ENCODE measurements around the gene BCL2L2.

BCL2L2 gene

DNA sequence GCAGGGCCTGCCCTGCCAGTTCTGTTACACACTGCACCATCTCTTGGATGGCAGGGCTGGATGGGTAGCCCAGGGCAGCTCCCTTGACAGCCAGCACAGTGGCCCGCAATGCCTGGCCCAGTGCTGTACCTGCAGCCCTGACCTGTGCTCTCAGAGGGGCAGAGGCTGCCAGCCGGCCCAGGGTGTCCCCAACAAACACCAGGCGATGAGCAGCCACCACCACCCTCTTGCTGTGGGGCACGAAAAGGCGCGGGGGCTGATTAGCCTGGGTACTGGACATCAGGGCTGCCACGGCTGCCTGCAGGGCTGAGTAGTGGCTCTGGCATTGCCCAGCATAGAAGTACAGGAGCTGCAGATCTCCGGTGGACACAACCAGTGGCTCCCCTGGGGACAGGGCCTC is 50.6 kb downstream of the BCL2L2 start:
- DNase-seq: no peak
- Histone ChIP-seq H3K4me3 (ENCODE audit: low read depth, low read length) (no peak overlapping the region), H3K36me3 (no peaks in the 10 kb centered on the region), H3K27me3 (no peaks in the 10 kb centered on the region), H3K4me1 (no peaks in the 10 kb centered on the region), H3K9me3 (no peaks in the 10 kb centered on the region)
- TF ChIP-seq, protein P1, sequence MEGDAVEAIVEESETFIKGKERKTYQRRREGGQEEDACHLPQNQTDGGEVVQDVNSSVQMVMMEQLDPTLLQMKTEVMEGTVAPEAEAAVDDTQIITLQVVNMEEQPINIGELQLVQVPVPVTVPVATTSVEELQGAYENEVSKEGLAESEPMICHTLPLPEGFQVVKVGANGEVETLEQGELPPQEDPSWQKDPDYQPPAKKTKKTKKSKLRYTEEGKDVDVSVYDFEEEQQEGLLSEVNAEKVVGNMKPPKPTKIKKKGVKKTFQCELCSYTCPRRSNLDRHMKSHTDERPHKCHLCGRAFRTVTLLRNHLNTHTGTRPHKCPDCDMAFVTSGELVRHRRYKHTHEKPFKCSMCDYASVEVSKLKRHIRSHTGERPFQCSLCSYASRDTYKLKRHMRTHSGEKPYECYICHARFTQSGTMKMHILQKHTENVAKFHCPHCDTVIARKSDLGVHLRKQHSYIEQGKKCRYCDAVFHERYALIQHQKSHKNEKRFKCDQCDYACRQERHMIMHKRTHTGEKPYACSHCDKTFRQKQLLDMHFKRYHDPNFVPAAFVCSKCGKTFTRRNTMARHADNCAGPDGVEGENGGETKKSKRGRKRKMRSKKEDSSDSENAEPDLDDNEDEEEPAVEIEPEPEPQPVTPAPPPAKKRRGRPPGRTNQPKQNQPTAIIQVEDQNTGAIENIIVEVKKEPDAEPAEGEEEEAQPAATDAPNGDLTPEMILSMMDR (IDR thresholded peaks at IDR 0.05; ENCODE audit: low read depth, low read length): no peak

DNA sequence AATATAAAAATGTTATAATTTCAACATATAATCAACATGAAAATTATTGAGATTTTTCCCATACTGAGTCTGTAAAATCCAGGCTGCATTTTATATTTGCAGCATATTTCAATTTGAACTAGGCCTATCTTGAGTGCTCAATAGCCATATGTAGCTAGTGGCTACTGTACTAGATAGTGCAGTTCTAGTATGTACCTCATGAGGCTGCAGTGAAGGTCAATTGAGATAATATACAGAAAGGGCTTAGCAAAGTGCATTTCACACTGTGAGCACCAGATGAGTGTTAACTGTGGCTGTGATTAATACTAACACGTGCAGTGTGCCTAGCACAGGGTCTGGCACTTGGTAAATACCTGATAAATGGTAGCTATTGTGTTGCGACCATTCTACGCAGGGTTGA is 51.4 kb downstream of the BCL2L2 start:
- Histone ChIP-seq H3K36me3 (no peaks in the 10 kb centered on the region), H3K27me3 (no peaks in the 10 kb centered on the region), H3K9me3 (no peaks in the 10 kb centered on the region), H3K4me3 (ENCODE audit: low read depth, low read length) (no peak overlapping the region), H3K4me1 (no peaks in the 10 kb centered on the region)
- no peak for DNase-seq
- TF ChIP-seq, protein P1 (IDR thresholded peaks at IDR 0.05; ENCODE audit: low read depth, low read length): no peak

DNA sequence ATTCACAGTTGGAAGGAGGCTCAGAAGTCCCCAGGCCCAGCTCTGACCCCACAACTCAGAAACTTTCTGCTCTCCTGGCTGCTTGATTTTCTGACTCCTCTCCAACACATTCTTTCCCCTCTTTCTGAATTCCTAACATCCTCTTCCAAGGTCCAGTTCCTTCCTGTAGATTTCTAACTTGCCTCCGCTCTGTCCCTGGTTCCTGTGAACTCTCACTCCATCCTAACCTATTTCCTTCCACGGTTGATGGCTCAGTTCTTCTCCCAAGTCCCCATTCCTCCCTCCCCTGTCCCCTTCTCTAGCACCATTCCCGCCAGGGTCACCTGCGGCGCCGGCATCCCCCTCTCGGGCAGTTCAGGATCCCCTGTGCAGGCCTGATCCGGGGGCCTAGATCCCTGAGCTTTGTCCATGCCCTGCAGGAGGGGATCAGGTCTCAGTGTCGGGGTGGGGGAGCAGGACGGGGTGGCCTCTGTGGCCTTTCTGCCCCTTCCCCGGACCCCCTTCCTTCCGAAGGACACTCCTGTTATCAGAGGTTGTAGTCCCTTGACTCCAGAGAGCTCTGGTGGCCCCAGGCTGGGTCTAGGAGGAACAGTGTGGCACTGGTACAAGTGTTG is 52.0 kb downstream of the BCL2L2 start:
- Histone ChIP-seq H3K9me3 (no peaks in the 10 kb centered on the region), H3K4me1 (no peaks in the 10 kb centered on the region), H3K27me3 (no peaks in the 10 kb centered on the region), H3K36me3 (no peaks in the 10 kb centered on the region), H3K4me3 (ENCODE audit: low read depth, low read length) (no peak overlapping the region)
- DNase-seq: no peak
- TF ChIP-seq, protein P1 (IDR thresholded peaks at IDR 0.05; ENCODE audit: low read depth, low read length): no peak

DNA sequence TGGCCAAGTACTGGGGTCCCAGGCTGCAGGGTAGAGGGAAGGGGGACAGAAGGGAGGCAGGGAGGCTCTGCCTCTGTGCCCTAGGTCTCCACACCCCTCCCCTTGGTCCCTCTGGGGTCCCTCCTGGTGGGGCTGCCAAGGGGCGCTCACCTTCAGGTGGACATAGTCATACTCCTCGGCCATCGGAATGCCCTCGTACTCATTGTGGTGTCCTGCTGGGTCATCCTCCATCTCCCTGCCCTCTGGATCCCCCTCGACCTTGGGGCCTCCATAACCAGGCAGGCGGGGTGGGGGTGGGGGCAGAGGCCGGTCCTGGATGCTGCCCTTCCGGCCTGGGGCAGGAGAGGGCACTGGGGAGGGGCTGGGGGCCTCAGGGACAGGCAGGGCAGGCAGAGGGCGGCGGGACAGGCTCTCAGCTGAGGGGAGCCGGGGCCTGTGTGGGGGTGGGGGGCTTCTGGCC is 52.6 kb downstream of the BCL2L2 start:
- TF ChIP-seq, protein P1 (IDR thresholded peaks at IDR 0.05; ENCODE audit: low read depth, low read length): no peak

DNA sequence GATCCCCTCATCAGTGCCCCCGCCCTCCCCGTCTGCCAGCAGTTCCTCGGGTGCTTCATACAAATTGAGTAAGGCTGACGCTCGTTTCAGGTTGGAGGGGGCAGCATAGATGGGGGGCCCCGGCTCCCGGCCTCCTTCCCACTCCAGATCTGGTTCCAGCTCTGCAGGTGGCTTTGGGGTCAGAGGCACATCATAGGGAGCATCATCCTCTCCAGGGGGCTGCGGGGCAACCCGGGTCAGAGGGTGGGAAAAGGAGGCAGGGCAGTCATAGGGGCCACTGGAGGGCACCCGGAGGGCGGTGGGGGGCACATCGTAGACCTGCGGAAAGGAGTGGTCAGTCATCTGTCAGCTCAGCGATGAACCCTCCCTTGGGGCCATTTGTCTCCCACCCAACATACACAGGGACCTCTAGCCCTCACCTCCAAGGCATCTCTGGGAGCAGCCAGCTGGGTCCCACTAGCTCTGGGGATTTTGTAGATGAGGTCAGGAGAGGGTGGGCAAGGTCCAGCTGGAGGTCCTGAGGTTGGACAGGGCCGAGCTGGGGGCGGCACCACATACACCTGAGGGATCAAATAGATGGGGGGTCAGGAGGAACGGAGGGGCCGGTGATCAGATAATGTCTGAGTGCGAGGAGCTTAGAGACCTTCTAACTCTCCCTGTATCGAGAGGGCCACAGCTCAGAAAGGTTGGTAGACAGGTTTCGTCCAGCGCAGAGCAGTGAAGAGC is 53.3 kb downstream of the BCL2L2 start:
- no peaks in the 10 kb centered on the region for H3K9me3 ChIP-seq
- no peak overlapping the region for H3K4me3 ChIP-seq (ENCODE audit: low read depth, low read length)
- H3K27me3 ChIP-seq: no peaks in the 10 kb centered on the region
- no peaks in the 10 kb centered on the region for H3K36me3 ChIP-seq
- no peak for DNase-seq
- no peaks in the 10 kb centered on the region for H3K4me1 ChIP-seq
- TF ChIP-seq, protein P1 (IDR thresholded peaks at IDR 0.05; ENCODE audit: low read depth, low read length): no peak

More for the DNA sequence above, 52.6 kb downstream of the BCL2L2 start:
- Histone ChIP-seq H3K4me1 (no peaks in the 10 kb centered on the region), H3K36me3 (no peaks in the 10 kb centered on the region), H3K27me3 (no peaks in the 10 kb centered on the region), H3K4me3 (ENCODE audit: low read depth, low read length) (no peak overlapping the region), H3K9me3 (no peaks in the 10 kb centered on the region)
- DNase-seq: no peak

DNA sequence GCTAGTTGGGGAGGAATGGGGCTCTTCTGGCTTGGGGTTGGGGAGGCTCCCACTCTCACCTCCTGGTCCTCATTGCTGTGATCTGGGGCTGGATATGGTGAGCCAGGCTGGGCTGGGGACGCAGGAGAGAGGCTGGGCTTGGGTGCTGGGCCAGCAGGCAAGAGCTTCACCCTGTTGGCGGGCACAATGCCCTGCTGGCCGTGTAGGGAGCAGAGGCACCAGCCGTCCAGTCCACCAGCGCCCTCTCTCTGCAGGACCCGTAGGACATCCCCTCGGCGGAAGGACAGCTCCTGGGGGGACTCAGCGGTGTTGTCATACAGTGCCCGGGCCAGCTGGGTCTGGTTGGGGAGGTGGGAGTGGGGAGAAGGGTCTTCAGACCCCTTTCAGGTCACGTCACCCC is 53.9 kb downstream of the BCL2L2 start:
- no peaks in the 10 kb centered on the region for H3K4me1 ChIP-seq
- H3K36me3 ChIP-seq: no peaks in the 10 kb centered on the region
- TF ChIP-seq, protein P1 (IDR thresholded peaks at IDR 0.05; ENCODE audit: low read depth, low read length): peak; percentile 15; the same call in 1 of the 2 replicates
- no peaks in the 10 kb centered on the region for H3K27me3 ChIP-seq
- no peak overlapping the region for H3K4me3 ChIP-seq (ENCODE audit: low read depth, low read length)
- no peaks in the 10 kb centered on the region for H3K9me3 ChIP-seq
- DNase-seq: no peak

All from BE2C (cell line).